Measurements from ENCODE around the gene ZNF587B.
"Not testable (repeated sequence)": the region's sequence is repeated elsewhere in the genome, so short reads cannot be mapped to it uniquely, and the experiment has no call there.

ZNF587B gene

GRCh38 chr19:57830071-57830602 lies at the start of gene ZNF587B:
ZNF587B (plus strand) TSS chr19:57830299; CDS start chr19:57830529, 230 bp downstream.
- peak in 1 of 3 donors; percentile 27 for DNase-seq (ENCODE audit: low read depth in 3 of 3, low spot score in 1 of 3)

GRCh38 chr19:57786286-57786685 lies 43.8 kb upstream of the ZNF587B start:
- no peak for DNase-seq (ENCODE audit: low read depth in 3 of 3, low spot score in 1 of 3)

GRCh38 chr19:57786906-57787305 lies 43.2 kb upstream of the ZNF587B start:
- no peak for DNase-seq (ENCODE audit: low read depth in 3 of 3, low spot score in 1 of 3)

- DNase-seq (ENCODE audit: low read depth in 3 of 3, low spot score in 1 of 3), result no peak
Measured at GRCh38 chr19:57788114-57788692, 41.9 kb upstream of the ZNF587B start.

GRCh38 chr19:57789288-57789687 lies 40.8 kb upstream of the ZNF587B start:
- no peak for DNase-seq (ENCODE audit: low read depth in 3 of 3, low spot score in 1 of 3)

GRCh38 chr19:57796580-57796979 lies 33.5 kb upstream of the ZNF587B start:
- not testable (repeated sequence) for DNase-seq (ENCODE audit: low read depth in 3 of 3, low spot score in 1 of 3)

- no peak for DNase-seq (ENCODE audit: low read depth in 3 of 3, low spot score in 1 of 3)
Measured at GRCh38 chr19:57800696-57801095, 29.4 kb upstream of the ZNF587B start.

GRCh38 chr19:57802269-57802668 lies 27.8 kb upstream of the ZNF587B start:
- no peak for DNase-seq (ENCODE audit: low read depth in 3 of 3, low spot score in 1 of 3)

- no peak for DNase-seq (ENCODE audit: low read depth in 3 of 3, low spot score in 1 of 3)
Measured at GRCh38 chr19:57803265-57803593, 26.9 kb upstream of the ZNF587B start.

GRCh38 chr19:57803594-57804325 lies 26.3 kb upstream of the ZNF587B start:
- no peak for DNase-seq (ENCODE audit: low read depth in 3 of 3, low spot score in 1 of 3)

GRCh38 chr19:57807541-57807940 lies 22.6 kb upstream of the ZNF587B start:
- DNase-seq (ENCODE audit: low read depth in 3 of 3, low spot score in 1 of 3), result no peak

- not testable (repeated sequence) for DNase-seq (ENCODE audit: low read depth in 3 of 3, low spot score in 1 of 3)
Measured at GRCh38 chr19:57810410-57811295, 19.4 kb upstream of the ZNF587B start.

- DNase-seq (ENCODE audit: low read depth in 3 of 3, low spot score in 1 of 3), result no peak
Measured at GRCh38 chr19:57812226-57812625, 17.9 kb upstream of the ZNF587B start.

GRCh38 chr19:57812975-57813820 lies 16.9 kb upstream of the ZNF587B start:
- DNase-seq (ENCODE audit: low read depth in 3 of 3, low spot score in 1 of 3), result not testable (repeated sequence)

GRCh38 chr19:57813919-57814504 lies 16.1 kb upstream of the ZNF587B start:
- no peak for DNase-seq (ENCODE audit: low read depth in 3 of 3, low spot score in 1 of 3)

GRCh38 chr19:57814505-57815246 lies 15.4 kb upstream of the ZNF587B start, which contains the start of gene ZNF552:
ZNF552 (minus strand) TSS chr19:57814913; CDS start chr19:57814743, 170 bp downstream.
- peak; percentile 29 to 50 (median 42) for DNase-seq (ENCODE audit: low read depth in 3 of 3, low spot score in 1 of 3)

- no peak for DNase-seq (ENCODE audit: low read depth in 3 of 3, low spot score in 1 of 3)
Measured at GRCh38 chr19:57815247-57816075, 14.6 kb upstream of the ZNF587B start.

GRCh38 chr19:57816652-57817051 lies 13.4 kb upstream of the ZNF587B start:
- DNase-seq (ENCODE audit: low read depth in 3 of 3, low spot score in 1 of 3), result no peak

- no peak for DNase-seq (ENCODE audit: low read depth in 3 of 3, low spot score in 1 of 3)
Measured at GRCh38 chr19:57817976-57818375, 12.1 kb upstream of the ZNF587B start.
